GM18505 (cell line): ENCODE measurements around the gene ANKRD65.

Source experiments
- ATAC-seq: cut with Tn5 transposase; IDR thresholded peaks from one replicate; pipeline ENCODE4 v1.9.1; 2021; ENCODE audit not compliant: unreplicated experiment
- POLR2A ChIP-seq: IDR thresholded peaks from 4 replicates; pipeline ENCODE4 v1.6.1; 2011; ENCODE audit warnings: borderline replicate concordance; ENCODE audit not compliant: insufficient read depth, insufficient read length; ENCODE audit errors: extremely low read depth

ANKRD65 gene

DNA sequence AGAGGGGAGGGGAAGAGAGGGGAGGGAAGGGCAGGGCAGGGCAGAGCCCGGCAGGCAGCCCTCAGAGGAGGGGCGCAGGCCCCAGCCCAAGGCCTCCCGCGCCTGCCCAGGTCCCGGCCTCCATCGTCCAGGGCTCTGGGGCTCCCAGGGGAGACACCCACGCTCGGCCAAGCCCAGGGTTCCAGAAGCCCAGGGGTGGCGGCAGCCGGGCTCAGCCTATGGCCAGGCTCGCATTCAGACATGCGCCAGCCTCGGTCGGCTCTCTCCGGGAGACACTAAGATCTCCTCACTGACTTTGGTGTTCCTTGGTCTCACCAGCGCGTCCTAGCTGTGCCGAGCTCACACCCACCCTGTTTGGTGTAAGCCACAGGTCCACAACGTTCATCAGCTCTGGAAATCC lies 7.1 kb upstream of the ANKRD65 start:
- TF ChIP-seq POLR2A = no peak

DNA sequence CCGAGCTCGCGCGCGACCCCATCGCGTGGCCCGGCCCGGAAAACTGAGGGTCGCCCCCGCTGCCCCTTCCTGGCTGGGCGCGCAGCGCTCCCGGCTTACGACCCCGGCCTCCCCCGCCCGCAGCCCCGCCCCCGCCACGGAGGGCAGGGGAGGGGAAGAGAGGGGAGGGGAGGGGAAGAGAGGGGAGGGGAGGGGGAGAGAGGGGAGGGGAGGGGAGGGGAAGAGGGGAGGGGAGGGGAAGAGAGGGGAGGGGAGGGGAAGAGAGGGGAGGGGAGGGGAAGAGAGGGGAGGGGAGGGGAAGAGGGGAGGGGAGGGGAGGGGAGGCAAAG lies 6.7 kb upstream of the ANKRD65 start:
- no peak for ATAC-seq
- TF ChIP-seq POLR2A = no peak

More for the DNA sequence above, 7.1 kb upstream of the ANKRD65 start:
- ATAC-seq = no peak

DNA sequence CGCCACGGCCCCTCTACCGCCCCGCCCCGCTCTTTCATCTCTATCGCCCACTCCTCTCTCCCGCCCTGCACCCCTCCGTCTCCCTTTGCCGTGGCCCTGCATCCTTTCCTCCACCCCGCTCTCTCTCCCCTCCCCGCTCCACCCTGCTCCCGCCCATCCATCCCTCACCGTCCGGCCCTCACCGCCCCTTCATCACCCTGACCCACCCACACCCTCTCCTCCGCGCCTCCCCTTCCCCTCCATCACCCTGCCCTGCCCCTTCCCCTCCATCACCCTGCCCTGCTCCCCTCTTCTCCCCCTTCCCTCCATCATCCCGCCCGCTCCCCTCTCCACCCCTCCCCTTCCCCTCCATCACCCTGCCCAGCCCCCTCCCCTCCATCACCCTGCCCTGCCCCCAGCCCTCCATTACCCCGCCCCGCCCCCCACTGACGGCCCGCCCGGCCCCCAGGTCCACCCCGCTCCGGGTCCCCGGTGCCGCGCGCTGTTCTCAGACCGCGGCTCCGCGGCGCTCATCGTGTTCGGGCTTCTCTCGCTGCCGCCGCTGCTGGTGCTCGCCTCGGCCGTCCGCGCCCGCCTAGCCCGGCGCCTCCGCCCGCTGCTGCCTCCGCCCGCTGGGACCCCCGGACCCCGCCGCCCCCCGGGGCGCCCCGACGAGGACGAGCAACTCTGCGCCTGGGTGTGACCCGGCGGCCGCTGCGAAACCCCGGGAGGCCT lies 6.2 kb upstream of the ANKRD65 start:
- ATAC-seq = no peak
- no peak for TF ChIP-seq POLR2A

- TF ChIP-seq POLR2A = no peak
- no peak for ATAC-seq
Observed at GRCh38 chr1:1426496-1427105, 5.5 kb upstream of the ANKRD65 start.

DNA sequence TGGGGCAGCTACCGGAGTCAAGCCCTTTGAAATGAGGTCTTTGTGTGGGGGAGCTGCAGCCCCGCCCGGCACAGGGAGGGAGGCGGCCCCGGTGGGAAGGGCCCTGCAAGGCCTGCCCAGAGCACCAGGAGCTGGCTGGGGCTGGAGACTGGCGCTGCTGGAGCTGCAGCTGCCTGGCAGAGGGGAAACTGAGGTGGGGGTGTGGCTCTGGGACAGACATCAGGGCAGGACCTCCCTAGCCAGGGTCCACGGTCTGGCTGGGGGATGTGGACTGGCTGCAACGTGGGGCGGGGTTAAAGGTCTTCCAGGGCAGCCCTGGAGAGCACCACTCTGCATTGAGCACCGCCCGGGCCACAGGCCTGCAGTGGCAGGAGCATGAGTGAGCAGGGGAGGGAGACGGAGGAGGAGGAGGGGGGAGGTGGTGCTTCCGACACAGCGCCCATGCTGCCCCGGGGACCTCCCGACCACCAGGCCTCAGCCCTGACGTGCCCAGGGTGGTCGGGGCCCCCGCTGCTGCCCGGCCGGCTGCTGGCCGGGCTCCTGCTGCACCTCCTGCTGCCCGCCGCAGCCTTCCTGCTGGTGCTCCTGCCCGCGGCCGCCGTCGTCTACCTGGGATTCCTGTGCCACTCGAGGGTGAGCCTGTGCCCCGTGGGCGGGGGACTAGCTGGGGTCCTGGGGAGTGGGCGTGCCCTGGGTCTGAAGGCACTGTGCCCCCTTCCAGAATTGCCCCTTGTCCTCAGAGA lies 4.8 kb upstream of the ANKRD65 start:
- no peak for ATAC-seq
- no peak for TF ChIP-seq POLR2A

GRCh38 chr1:1425426-1425752 lies 4.3 kb upstream of the ANKRD65 start:
- no peak for TF ChIP-seq POLR2A
- no peak for ATAC-seq

- ATAC-seq = no peak
- no peak for TF ChIP-seq POLR2A
Observed at GRCh38 chr1:1424707-1425106, 3.6 kb upstream of the ANKRD65 start.

DNA sequence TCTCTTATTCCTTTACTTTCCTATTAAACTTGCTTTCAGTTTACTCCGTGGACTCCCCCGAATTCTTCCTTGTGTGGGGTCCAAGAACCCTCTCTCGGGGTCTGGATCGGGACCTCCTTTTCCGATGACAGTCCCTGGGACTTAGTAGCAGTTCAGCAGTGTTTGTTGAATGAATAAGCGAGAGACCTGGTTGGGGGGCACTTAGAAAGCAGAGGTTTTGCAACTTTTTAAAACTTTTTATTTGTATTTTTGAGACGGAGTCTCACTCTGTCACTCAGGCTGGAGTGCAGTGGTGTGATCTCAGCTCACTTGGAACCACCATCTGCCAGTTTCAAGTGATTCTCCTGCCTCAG lies 2.1 kb upstream of the ANKRD65 start:
- no peak for TF ChIP-seq POLR2A
- ATAC-seq = no peak

DNA sequence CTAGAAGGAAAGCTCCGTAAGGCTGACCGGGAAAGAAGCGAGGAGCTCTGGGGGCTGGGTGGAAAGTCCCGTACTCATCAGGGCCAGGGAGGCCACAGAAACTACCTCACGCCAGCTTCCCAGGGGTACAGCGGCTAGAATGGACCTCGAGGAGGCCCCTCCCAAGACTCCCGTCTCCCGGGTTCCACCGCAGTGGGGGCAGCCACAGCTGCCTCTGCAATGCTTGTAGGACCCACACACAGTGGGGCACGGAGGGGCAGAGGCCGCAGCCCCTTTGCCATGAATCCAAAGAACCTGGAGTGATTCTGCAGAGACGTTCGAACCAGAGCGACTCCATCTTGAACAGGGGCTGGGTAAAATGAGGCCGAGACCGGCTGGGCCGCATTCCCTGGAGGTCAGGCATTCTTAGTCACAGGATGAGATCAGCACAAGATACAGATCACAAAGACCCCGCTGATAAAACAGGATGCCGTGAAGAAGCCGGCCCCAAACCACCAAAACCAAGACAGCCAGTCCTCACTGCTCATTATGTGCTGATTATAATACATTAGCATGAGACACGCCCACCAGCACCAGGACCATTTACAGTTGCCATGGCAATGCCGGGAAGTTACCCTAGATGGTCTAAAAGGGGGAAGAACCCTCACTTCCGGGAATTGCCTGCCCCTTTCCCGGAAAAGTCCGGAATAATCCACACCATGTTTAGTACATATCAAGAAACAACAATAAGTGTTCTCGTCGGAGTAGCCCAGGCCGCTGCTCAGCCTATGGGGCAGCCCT lies 1.6 kb upstream of the ANKRD65 start:
- TF ChIP-seq POLR2A = no peak
- no peak for ATAC-seq

DNA sequence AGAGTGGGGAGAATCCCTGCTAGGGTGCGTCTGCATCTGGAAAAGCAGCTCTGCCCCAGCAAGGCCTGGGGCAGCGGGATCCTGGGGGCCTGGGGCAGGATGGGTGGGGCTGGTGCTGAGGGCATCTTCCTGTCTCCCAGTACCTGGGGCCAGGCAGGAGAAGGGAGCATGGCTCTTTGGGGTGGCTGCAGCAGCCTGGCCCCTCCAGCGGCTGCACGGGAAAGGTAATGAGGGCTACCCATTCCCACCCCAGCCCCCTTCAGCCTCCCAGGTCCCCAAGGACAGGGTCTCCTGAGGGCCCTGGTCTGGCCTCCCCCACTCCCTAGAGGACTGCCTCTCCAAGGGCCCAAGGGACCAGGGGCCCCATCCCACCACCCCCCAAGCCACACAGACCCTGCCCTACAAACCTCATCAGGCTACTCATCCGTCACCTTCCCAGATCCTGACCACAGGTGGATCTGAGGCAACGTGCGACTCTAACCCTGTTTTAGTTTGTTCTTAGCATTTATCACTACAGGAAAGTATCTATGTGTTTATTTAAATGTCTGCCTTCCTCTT lies 910 bp upstream of the ANKRD65 start:
- TF ChIP-seq POLR2A = no peak
- ATAC-seq = no peak

GRCh38 chr1:1420654-1421141 lies 378 bp downstream of the ANKRD65 start:
- ATAC-seq = no peak
- TF ChIP-seq POLR2A = no peak

- no peak for ATAC-seq
- TF ChIP-seq POLR2A = no peak
Observed at GRCh38 chr1:1419813-1420653, 1.0 kb downstream of the ANKRD65 start.
